ENCODE measurements around the gene ADAM12.

- TF ChIP-seq POLR2AphosphoS5 (IDR thresholded peaks at IDR 0.05), result no peak
- TF ChIP-seq POLR2A (IDR thresholded peaks at IDR 0.05), result no peak
These were observed 174.3 kb downstream of the ADAM12 start for GRCh38 chr10:126214021-126214420.

Data from prostate gland (tissue), 1 donor.